Glutamatergic neuron (in vitro differentiated cells): ENCODE measurements around the gene HNMT. TPM values are rescaled to one million over a fixed set of nuclear protein-coding genes. Genes with fewer than 3 reads are reported as not detected.

Experiments
- DNase-seq: peaks from one replicate; pipeline ENCODE4 v3.0.0; 2022
- H3K27ac Mint-ChIP-seq: one replicate; pipeline ENCODE4 v1.8.0; 2020; ENCODE audit warnings: mild to moderate bottlenecking, mixed read lengths, inconsistent platforms; ENCODE audit not compliant: unreplicated experiment
- H3K27me3 Mint-ChIP-seq: one replicate; pipeline ENCODE4 v1.8.0; 2020; ENCODE audit warnings: mild to moderate bottlenecking, moderate library complexity, mixed read lengths, inconsistent platforms; ENCODE audit not compliant: unreplicated experiment
- H3K36me3 Mint-ChIP-seq: one replicate; pipeline ENCODE4 v1.8.0; 2020; ENCODE audit warnings: mild to moderate bottlenecking, mixed read lengths, inconsistent platforms; ENCODE audit not compliant: unreplicated experiment
- H3K4me1 Mint-ChIP-seq: one replicate; pipeline ENCODE4 v1.8.0; 2020; ENCODE audit warnings: mild to moderate bottlenecking, low read depth, mixed read lengths, inconsistent platforms; ENCODE audit not compliant: unreplicated experiment
- H3K4me3 Mint-ChIP-seq: one replicate; pipeline ENCODE4 v1.8.0; 2020; ENCODE audit warnings: mild to moderate bottlenecking, mixed read lengths, inconsistent platforms; ENCODE audit not compliant: unreplicated experiment
- H3K9me3 Mint-ChIP-seq: one replicate; pipeline ENCODE4 v1.8.0; 2020; ENCODE audit warnings: mild to moderate bottlenecking, moderate library complexity, mixed read lengths, inconsistent platforms; ENCODE audit not compliant: unreplicated experiment
- CTCF ChIP-seq: fragments of 200-600 bp; sonication (generic); IDR thresholded peaks from one replicate; pipeline ENCODE4 v1.5.0; 2021; ENCODE audit not compliant: partially characterized antibody, unreplicated experiment
- total RNA-seq: library from RNA; stranded (reverse); fragmentation: NEBNext Ultra II Directional; extraction: Animal tissue kit (Norgen Biotek cat#: 25700); gene quantifications from one replicate; pipeline ENCODE4 v1.2.1, GENCODE V29; 2021; ENCODE audit not compliant: unreplicated experiment

The HNMT gene
- total RNA-seq, 1 donor from 2014 or later: not detected

GRCh38 chr2:137999273-137999672 lies 35.0 kb downstream of the HNMT start:
- no peak for TF ChIP-seq CTCF
- no peak overlapping the region for H3K27ac Mint-ChIP-seq
- H3K4me1 Mint-ChIP-seq: peaks cover under 1% of the 10 kb centered on the region
- H3K4me3 Mint-ChIP-seq: no peak overlapping the region
- no peaks in the 10 kb centered on the region for H3K27me3 Mint-ChIP-seq
- no peak for DNase-seq
- peaks cover 6% of the 10 kb centered on the region for H3K9me3 Mint-ChIP-seq
- no peaks in the 10 kb centered on the region for H3K36me3 Mint-ChIP-seq

- Mint-ChIP-seq H3K4me3 (no peak overlapping the region), H3K27me3 (no peaks in the 10 kb centered on the region), H3K4me1 (peaks cover 4% of the 10 kb centered on the region), H3K27ac (no peak overlapping the region), H3K9me3 (peaks cover 6% of the 10 kb centered on the region), H3K36me3 (no peaks in the 10 kb centered on the region)
- TF ChIP-seq CTCF: no peak
- DNase-seq: no peak
Observed at GRCh38 chr2:138000009-138000408, 35.7 kb downstream of the HNMT start.

GRCh38 chr2:138000796-138001195 lies 36.5 kb downstream of the HNMT start:
- Mint-ChIP-seq H3K4me3 (no peak overlapping the region), H3K9me3 (peaks cover 4% of the 10 kb centered on the region), H3K4me1 (peaks cover 7% of the 10 kb centered on the region), H3K27ac (no peak overlapping the region), H3K27me3 (no peaks in the 10 kb centered on the region), H3K36me3 (no peaks in the 10 kb centered on the region)
- no peak for TF ChIP-seq CTCF
- DNase-seq: no peak

GRCh38 chr2:138003411-138003810 lies 39.1 kb downstream of the HNMT start:
- Mint-ChIP-seq H3K4me1 (peaks cover 7% of the 10 kb centered on the region), H3K4me3 (no peak overlapping the region), H3K9me3 (no peaks in the 10 kb centered on the region), H3K27me3 (no peaks in the 10 kb centered on the region), H3K36me3 (no peaks in the 10 kb centered on the region), H3K27ac (no peak overlapping the region)
- TF ChIP-seq CTCF: no peak
- DNase-seq: no peak

- no peak for TF ChIP-seq CTCF
- Mint-ChIP-seq H3K27ac (no peak overlapping the region), H3K9me3 (no peaks in the 10 kb centered on the region), H3K27me3 (peaks cover 2% of the 10 kb centered on the region), H3K4me3 (no peak overlapping the region), H3K36me3 (no peaks in the 10 kb centered on the region), H3K4me1 (peaks cover 29% of the 10 kb centered on the region)
- no peak for DNase-seq
Observed at GRCh38 chr2:138007431-138007830, 43.2 kb downstream of the HNMT start.
